GM12878 (cell line): ENCODE data around the gene MYH7B. TPM values are rescaled to one million over a fixed set of nuclear protein-coding genes. Genes with fewer than 3 reads are reported as not detected.

ENCODE experiments used
- ATAC-seq: fragments of 200-7000 bp; cut with Tn5 transposase; 3 replicates; pipeline ENCODE4 v1.9.1; 2020; ENCODE audit warnings: mild to moderate bottlenecking, moderate library complexity
- BruUV-seq: library from RNA; stranded (reverse); fragments of 400-500 nt; replicated peaks from 2 replicates; lab custom pipeline; 2021; lab: Mats Ljungman, UMichigan
- CTCF ChIA-PET: fragments of 300-600 bp; sonication (Branson Sonifier 250); formaldehyde crosslinking; extraction: SDS; loops from one replicate; lab custom pipeline; 2021; ENCODE audit warnings: inconsistent platforms; lab: Yijun Ruan, JAX
- POLR2A ChIA-PET: fragments of 350-600 bp; formaldehyde crosslinking; extraction: SDS; loops from one replicate; lab custom pipeline; 2021; ENCODE audit warnings: inconsistent platforms; lab: Charles Lee
- RAD21 ChIA-PET: fragments of 300-600 bp; sonication (Branson Sonifier 250); formaldehyde crosslinking; loops from one replicate; lab custom pipeline; 2023; ENCODE audit warnings: antibody characterized with exemption; ENCODE audit not compliant: unreplicated experiment; lab: Charles Lee
- SMC1A ChIA-PET: fragments of 300-600 bp; sonication (Branson Sonifier 250); formaldehyde crosslinking; loops from one replicate; lab custom pipeline; 2023; ENCODE audit not compliant: unreplicated experiment, uncharacterized antibody; lab: Charles Lee
- DNase-seq: peaks from one replicate; pipeline ENCODE4 v3.0.0-alpha.2; 2011; ENCODE audit warnings: low read depth, low spot score
- FAIRE-seq: peaks from 3 replicates; lab custom pipeline; 2011; peaks lifted over from hg19 to GRCh38; lab: Jason Lieb, UNC
- H2AFZ ChIP-seq: 2 replicates; pipeline ENCODE4 v1.6.0; 2011; ENCODE audit warnings: low read depth, low read length, control low read depth; ENCODE audit not compliant: control insufficient read depth
- H3K27ac ChIP-seq: 2 replicates; pipeline ENCODE4 v1.5.1; 2011; ENCODE audit warnings: control low read depth; ENCODE audit not compliant: control insufficient read depth, insufficient read depth
- H3K27me3 ChIP-seq, 2 experiments: replicated peaks in 1 of 2; 2 replicates each; pipeline versions ENCODE4 v1.6.0 to v1.6.1; 2011; ENCODE audit warnings: low read length in 1 of 2; ENCODE audit not compliant: control insufficient read depth in 2 of 2, insufficient read depth in 2 of 2
- H3K36me3 ChIP-seq, 2 experiments: 2 replicates each; pipeline ENCODE4 v1.5.1; 2011; ENCODE audit warnings: low read length in 1 of 2; ENCODE audit not compliant: control insufficient read depth in 2 of 2, insufficient read depth in 2 of 2
- H3K4me1 ChIP-seq: 2 replicates; pipeline ENCODE4 v1.6.1; 2011; ENCODE audit warnings: mild to moderate bottlenecking, low read length, moderate library complexity, mixed read lengths; ENCODE audit not compliant: control insufficient read depth, insufficient read depth
- H3K4me2 ChIP-seq: 2 replicates; pipeline ENCODE4 v1.6.0; 2011; ENCODE audit warnings: control low read depth; ENCODE audit not compliant: control insufficient read depth, insufficient read depth
- H3K4me3 ChIP-seq: fragments of 200-600 bp; sonication (generic); 2 replicates; pipeline ENCODE4 v1.5.1; 2016
- H3K79me2 ChIP-seq: 2 replicates; pipeline ENCODE4 v1.6.0; 2011; ENCODE audit warnings: low read length; ENCODE audit not compliant: control insufficient read depth, insufficient read depth
- H3K9ac ChIP-seq: 2 replicates; pipeline ENCODE4 v1.8.0; 2011; ENCODE audit warnings: low read length, control low read depth, mixed read lengths; ENCODE audit not compliant: control insufficient read depth, insufficient read depth
- H3K9me3 ChIP-seq: replicated peaks from 3 replicates; pipeline ENCODE4 v1.5.1; 2011; ENCODE audit warnings: mild to moderate bottlenecking, low read length; ENCODE audit not compliant: control insufficient read depth, insufficient read depth
- H4K20me1 ChIP-seq: 2 replicates; pipeline ENCODE4 v1.6.0; 2011; ENCODE audit not compliant: control insufficient read depth, insufficient read depth
- ASH2L ChIP-seq: fragments of 300-600, 200-600 bp; sonication (generic); IDR thresholded peaks from 2 replicates; pipeline ENCODE4 v1.6.1; 2017; ENCODE audit warnings: low read depth, mild to moderate bottlenecking, borderline replicate concordance
- ATF3 ChIP-seq: IDR thresholded peaks from 2 replicates; pipeline ENCODE4 v1.6.1; 2011; ENCODE audit warnings: low read depth, mild to moderate bottlenecking, low read length, moderate library complexity, borderline replicate concordance; ENCODE audit errors: extremely low read depth
- EGR1 ChIP-seq, 2 experiments: IDR thresholded peaks; 1 replicate in 1 of 2; 2 replicates in 1 of 2; pipeline ENCODE4 v1.6.1; 2011 to 2012; ENCODE audit warnings: low read depth in 2 of 2, low read length in 2 of 2, borderline replicate concordance in 1 of 2, mild to moderate bottlenecking in 1 of 2, moderate library complexity in 1 of 2
- HDGF ChIP-seq: fragments of 450-650 bp; IDR thresholded peaks from 2 replicates; pipeline ENCODE4 v1.6.1; 2016; ENCODE audit warnings: antibody characterized with exemption
- KLF5 ChIP-seq: fragments of 450-650 bp; IDR thresholded peaks from 2 replicates; pipeline ENCODE4 v1.6.1; 2014; ENCODE audit warnings: mild to moderate bottlenecking; ENCODE audit not compliant: partially characterized antibody
- MAX ChIP-seq: IDR thresholded peaks from 2 replicates; pipeline ENCODE4 v1.6.1; 2012; ENCODE audit warnings: low read depth, low read length, improper control_type of control experiment
- MLLT1 ChIP-seq: fragments of 450-650 bp; IDR thresholded peaks from 2 replicates; pipeline ENCODE4 v1.6.1; 2016; ENCODE audit warnings: mild to moderate bottlenecking
- MYC ChIP-seq: IDR thresholded peaks from 2 replicates; pipeline ENCODE4 v1.6.1; 2011; ENCODE audit warnings: mild to moderate bottlenecking, low read length, moderate library complexity, inconsistent platforms; ENCODE audit not compliant: insufficient read depth, insufficient replicate concordance, insufficient read length, severe bottlenecking
- SIX5 ChIP-seq: IDR thresholded peaks from 2 replicates; pipeline ENCODE4 v1.6.1; 2011; ENCODE audit warnings: mild to moderate bottlenecking, low read depth, low read length, moderate library complexity; ENCODE audit not compliant: severe bottlenecking
- SMARCA5 ChIP-seq: fragments of 450-650 bp; IDR thresholded peaks from 2 replicates; pipeline ENCODE4 v1.6.1; 2017; ENCODE audit warnings: mild to moderate bottlenecking
- SMC3 ChIP-seq: IDR thresholded peaks from 2 replicates; pipeline ENCODE4 v1.6.1; 2011; ENCODE audit warnings: low read length, improper control_type of control experiment, borderline replicate concordance
- YY1 ChIP-seq: IDR thresholded peaks from 2 replicates; pipeline ENCODE4 v1.6.1; 2011; ENCODE audit warnings: low read depth, mild to moderate bottlenecking, low read length
- ZNF384 ChIP-seq: IDR thresholded peaks from 2 replicates; pipeline ENCODE4 v1.6.1; 2012; ENCODE audit warnings: low read depth, mild to moderate bottlenecking, low read length, improper control_type of control experiment, borderline replicate concordance
- WGBS: methylation state at CpG from one replicate; pipeline ENCODE4 v1.1.6; 2016; ENCODE audit warnings: low lambda C conversion rate; ENCODE audit not compliant: insufficient replicate concordance, insufficient coverage; ENCODE audit errors: missing lambda C conversion rate; 5-methylcytosine and 5-hydroxymethylcytosine counted together
- in situ Hi-C: fragments of 300-500 bp; cut with MboI; formaldehyde crosslinking; loops from 9 replicates; pipeline ENCODE4 v1.14.3; 2018; ENCODE audit warnings: mixed read lengths
- intact Hi-C: fragments of 100-400 bp; cut with micrococcal nuclease; formaldehyde crosslinking; loops from one replicate; pipeline ENCODE4 v1.14.2; 2022; ENCODE audit not compliant: unreplicated experiment
- polyA plus RNA-seq, 11 experiments: library from polyadenylated mRNA; depleted of rRNA in 4 of 11; unstranded in 6 of 11; stranded (reverse) in 5 of 11; fragments of >200 nt; fragmentation: Nextera tagmentation in 4 of 11; fragmentation: Illumina TruSeq in 1 of 11; extraction: Ambion mirVana in 4 of 11; extraction: Trizol in 1 of 11; gene quantifications; 1 replicate in 1 of 11; 2 replicates in 10 of 11; pipeline versions ENCODE4 v1.2.1 to v1.2.3, GENCODE V29; 2011 to 2016; ENCODE audit warnings: inconsistent platforms in 2 of 11, missing spikeins in 2 of 11, low read depth in 1 of 11
- total RNA-seq, 4 experiments: library from RNA; depleted of rRNA in 3 of 4; stranded (reverse); fragments of >200 nt in 3 of 4; fragmentation: Illumina TruSeq in 1 of 4; extraction: Trizol in 1 of 4; gene quantifications; 2 replicates each; pipeline versions ENCODE4 v1.2.1 to v1.2.3, GENCODE V29; 2013 to 2021
- TF ChIP-seq, protein P1 (sequence below): fragments of 150-350 bp; IDR thresholded peaks from 2 replicates; pipeline ENCODE4 v1.6.1; 2016; ENCODE audit warnings: low read depth, low read length

Gene MYH7B
- total and polyA plus RNA-seq, 10 of the 15 experiments (the other 5 are each of a cell fraction or from before 2014, with no cell fraction given) = 0.01 to 0.40 (median 0.20) TPM; not detected in 3

DNA sequence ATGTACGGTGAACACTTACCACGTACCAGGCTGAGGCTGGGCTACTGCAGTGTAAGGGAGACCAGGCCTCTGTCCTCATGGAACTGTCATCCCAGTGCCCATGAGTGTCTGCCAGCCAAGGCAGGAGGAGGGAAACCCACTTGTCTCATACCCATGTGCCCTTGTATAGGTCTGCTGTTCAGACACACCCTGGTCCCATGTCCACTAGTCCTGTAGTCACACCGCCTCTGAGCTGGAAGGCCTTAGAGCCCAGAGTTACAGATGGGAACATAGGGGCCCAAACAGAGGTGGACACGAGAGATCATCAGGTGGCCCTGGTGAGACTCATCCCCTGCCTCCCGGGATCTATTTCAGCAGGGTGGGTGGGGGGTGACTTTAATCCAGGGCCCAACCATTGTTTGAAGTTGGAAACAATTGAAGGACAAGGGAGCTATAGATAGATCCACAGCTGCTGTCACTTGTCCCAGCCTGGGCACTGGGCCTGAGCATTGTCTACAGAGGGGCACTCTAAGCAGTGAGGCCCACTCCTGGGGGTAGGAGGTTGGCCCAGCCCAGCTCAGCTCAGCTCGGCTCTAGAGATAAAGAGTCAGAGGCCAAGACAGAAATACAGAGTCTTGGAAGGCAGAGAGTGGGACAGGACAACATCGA lies 14.6 kb downstream of the MYH7B start (continued):
- TF ChIP-seq MYC (no peak), EGR1 (IDR thresholded peaks at IDR 0.05; ENCODE audit: borderline replicate concordance in 1 of 2, low read depth in 2 of 2, low read length in 2 of 2) (no peak)

DNA sequence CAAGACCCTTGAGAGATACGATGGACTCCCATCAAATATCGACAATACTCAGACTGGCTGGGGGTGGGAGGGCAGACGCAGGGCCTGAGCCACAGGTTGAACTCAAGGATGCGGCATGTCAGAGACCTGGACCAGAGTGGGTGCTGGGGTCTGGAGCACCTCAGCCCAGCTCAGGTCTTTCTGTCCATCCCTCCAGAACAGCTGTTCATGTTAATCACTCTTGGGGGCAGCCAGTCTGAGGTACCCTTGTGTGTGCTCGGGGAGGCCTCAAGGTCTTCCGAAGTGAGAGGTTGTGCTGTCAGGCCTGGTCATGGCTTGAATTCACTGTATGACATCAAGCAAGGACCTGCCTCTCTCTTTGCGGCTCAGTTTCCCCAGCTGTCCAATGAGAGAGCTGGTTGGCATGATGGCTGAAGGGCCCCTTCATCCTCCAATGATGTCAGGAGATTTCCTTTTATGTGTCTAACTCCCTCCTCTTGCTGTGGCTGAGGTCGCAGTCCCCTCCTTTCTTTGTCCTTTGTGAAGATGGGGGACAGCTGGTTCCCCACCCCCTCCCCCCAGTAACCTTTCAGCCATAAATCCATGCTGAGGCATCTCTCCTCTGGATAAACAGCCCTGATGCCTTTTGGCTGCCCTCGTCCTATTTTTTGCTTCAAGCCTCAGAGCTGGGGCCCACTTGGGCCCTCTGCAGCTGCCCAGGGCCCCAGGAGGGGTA lies 15.3 kb downstream of the MYH7B start:
- BruUV-seq = no TSS peak
- no peak for TF ChIP-seq ASH2L
- no peak for TF ChIP-seq ATF3
- no peak for TF ChIP-seq HDGF
- no peak for TF ChIP-seq MLLT1
- TF ChIP-seq SIX5 = no peak
- no peak for TF ChIP-seq SMARCA5
- no peak for TF ChIP-seq YY1
- TF ChIP-seq ZNF384 = no peak
- no peak for TF ChIP-seq SMC3
- TF ChIP-seq KLF5 = no peak
- TF ChIP-seq, protein P1, sequence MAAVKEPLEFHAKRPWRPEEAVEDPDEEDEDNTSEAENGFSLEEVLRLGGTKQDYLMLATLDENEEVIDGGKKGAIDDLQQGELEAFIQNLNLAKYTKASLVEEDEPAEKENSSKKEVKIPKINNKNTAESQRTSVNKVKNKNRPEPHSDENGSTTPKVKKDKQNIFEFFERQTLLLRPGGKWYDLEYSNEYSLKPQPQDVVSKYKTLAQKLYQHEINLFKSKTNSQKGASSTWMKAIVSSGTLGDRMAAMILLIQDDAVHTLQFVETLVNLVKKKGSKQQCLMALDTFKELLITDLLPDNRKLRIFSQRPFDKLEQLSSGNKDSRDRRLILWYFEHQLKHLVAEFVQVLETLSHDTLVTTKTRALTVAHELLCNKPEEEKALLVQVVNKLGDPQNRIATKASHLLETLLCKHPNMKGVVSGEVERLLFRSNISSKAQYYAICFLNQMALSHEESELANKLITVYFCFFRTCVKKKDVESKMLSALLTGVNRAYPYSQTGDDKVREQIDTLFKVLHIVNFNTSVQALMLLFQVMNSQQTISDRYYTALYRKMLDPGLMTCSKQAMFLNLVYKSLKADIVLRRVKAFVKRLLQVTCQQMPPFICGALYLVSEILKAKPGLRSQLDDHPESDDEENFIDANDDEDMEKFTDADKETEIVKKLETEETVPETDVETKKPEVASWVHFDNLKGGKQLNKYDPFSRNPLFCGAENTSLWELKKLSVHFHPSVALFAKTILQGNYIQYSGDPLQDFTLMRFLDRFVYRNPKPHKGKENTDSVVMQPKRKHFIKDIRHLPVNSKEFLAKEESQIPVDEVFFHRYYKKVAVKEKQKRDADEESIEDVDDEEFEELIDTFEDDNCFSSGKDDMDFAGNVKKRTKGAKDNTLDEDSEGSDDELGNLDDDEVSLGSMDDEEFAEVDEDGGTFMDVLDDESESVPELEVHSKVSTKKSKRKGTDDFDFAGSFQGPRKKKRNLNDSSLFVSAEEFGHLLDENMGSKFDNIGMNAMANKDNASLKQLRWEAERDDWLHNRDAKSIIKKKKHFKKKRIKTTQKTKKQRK = no peak
- no peak for TF ChIP-seq MAX

More for the DNA sequence above, 15.3 kb downstream of the MYH7B start:
- H3K4me2 ChIP-seq = no peak overlapping the region
- in situ Hi-C loops = no loop called here
- RAD21 ChIA-PET = no interaction called here
- H3K9me3 ChIP-seq = no peaks in the 10 kb centered on the region
- no peaks in the 10 kb centered on the region for H3K4me1 ChIP-seq
- no peaks in the 10 kb centered on the region for H3K79me2 ChIP-seq
- no peak overlapping the region for H2AFZ ChIP-seq
- H3K27me3 ChIP-seq = no peaks in the 10 kb centered on the region
- DNase-seq (no peak), FAIRE-seq (no peak), ATAC-seq (no peak)
- intact Hi-C loops = no loop called here
- no peak overlapping the region for H3K27ac ChIP-seq
- no peaks in the 10 kb centered on the region for H4K20me1 ChIP-seq
- H3K4me3 ChIP-seq = no peak overlapping the region
- POLR2A ChIA-PET = no interaction called here
- SMC1A ChIA-PET = no interaction called here
- CTCF ChIA-PET = no interaction called here
- H3K9ac ChIP-seq = no peak overlapping the region
- WGBS = 50% methylated on average over 9 of the region's 9 CpGs
- no peaks in the 10 kb centered on the region for H3K36me3 ChIP-seq
